HEK293 (cell line): ENCODE measurements around the gene HTR3B.

Experiments used
- CTCF ChIA-PET: fragments of 350-600 bp; formaldehyde crosslinking; extraction: SDS; loops from one replicate; lab custom pipeline; 2021; ENCODE audit warnings: antibody characterized with exemption; lab: Yijun Ruan, JAX
- POLR2A ChIA-PET: fragments of 300-600 bp; formaldehyde crosslinking; extraction: SDS; loops from one replicate; lab custom pipeline; 2020; ENCODE audit warnings: antibody characterized with exemption, inconsistent platforms; lab: Yijun Ruan, JAX
- H3K27ac ChIP-seq: fragments of 200-500 bp; sonication (Bioruptor generic); 2 replicates; pipeline ENCODE4 v1.5.1; 2014; ENCODE audit warnings: low read depth, low read length, control low read depth, inconsistent platforms; ENCODE audit errors: extremely low read depth
- H3K36me3 ChIP-seq, 2 experiments: fragments of 200-500 bp in 1 of 2; sonication (Bioruptor generic) in 1 of 2; 1 replicate in 1 of 2; 2 replicates in 1 of 2; pipeline ENCODE4 v1.5.1; 2014 to 2017; ENCODE audit warnings: inconsistent platforms in 2 of 2, low read length in 2 of 2; ENCODE audit not compliant: control insufficient read depth in 2 of 2, insufficient read depth in 1 of 2
- H3K4me1 ChIP-seq: fragments of 200-500 bp; sonication (Bioruptor generic); 2 replicates; pipeline ENCODE4 v1.5.1; 2014; ENCODE audit warnings: mild to moderate bottlenecking, low read length, inconsistent platforms; ENCODE audit not compliant: control insufficient read depth, insufficient read depth
- H3K4me3 ChIP-seq: 2 replicates; pipeline ENCODE4 v1.5.1; 2011; ENCODE audit warnings: low read depth, mild to moderate bottlenecking, control low read depth, low read length, moderate library complexity
- H3K9me3 ChIP-seq: fragments of 200-500 bp; sonication (Bioruptor generic); 2 replicates; pipeline ENCODE4 v1.5.1; 2014; ENCODE audit warnings: low read depth, low read length, inconsistent platforms; ENCODE audit not compliant: control insufficient read depth, insufficient read depth
- GLI2 ChIP-seq: fragments of 450-650 bp; formaldehyde crosslinking; IDR thresholded peaks from 2 replicates; pipeline ENCODE4; 2017; ENCODE audit warnings: missing biosample characterization, missing genetic modification characterization, low read depth, borderline replicate concordance
- GLI4 ChIP-seq: fragments of 450-650 bp; formaldehyde crosslinking; IDR thresholded peaks from 2 replicates; pipeline ENCODE4 v1.5.1; 2016; ENCODE audit warnings: missing biosample characterization, missing genetic modification characterization
- IKZF3 ChIP-seq: fragments of 450-650 bp; IDR thresholded peaks from 2 replicates; pipeline ENCODE4 v1.5.0; 2018; ENCODE audit warnings: missing biosample characterization, mild to moderate bottlenecking, missing genetic modification characterization, moderate library complexity
- PBX3 ChIP-seq: sonication (generic); formaldehyde crosslinking; IDR thresholded peaks from 2 replicates; pipeline ENCODE4 v1.8.1; 2022; ENCODE audit warnings: mild to moderate bottlenecking, moderate library complexity, missing genetic modification reagents
- PRDM6 ChIP-seq: fragments of 450-650 bp; formaldehyde crosslinking; IDR thresholded peaks from 2 replicates; pipeline ENCODE4 v1.5.1; 2017; ENCODE audit warnings: missing biosample characterization, missing genetic modification characterization
- SALL2 ChIP-seq: fragments of 450-650 bp; formaldehyde crosslinking; IDR thresholded peaks from 2 replicates; pipeline ENCODE4 v1.5.0; 2017; ENCODE audit warnings: missing biosample characterization, mild to moderate bottlenecking, missing genetic modification characterization, borderline replicate concordance
- ZBTB7A ChIP-seq: fragments of 450-650 bp; formaldehyde crosslinking; IDR thresholded peaks from 2 replicates; pipeline ENCODE4 v1.5.1; 2016; ENCODE audit warnings: low read depth, missing biosample characterization, missing genetic modification characterization
- ZNF24 ChIP-seq: fragments of 450-650 bp; formaldehyde crosslinking; IDR thresholded peaks from 2 replicates; pipeline ENCODE4 v1.5.1; 2016; ENCODE audit warnings: missing biosample characterization, missing genetic modification characterization
- ZNF274 ChIP-seq, 2 experiments: fragments of 200-500 bp in 1 of 2; fragments of 450-650 bp in 1 of 2; sonication (Bioruptor generic) in 1 of 2; formaldehyde crosslinking in 1 of 2; IDR thresholded peaks; 2 replicates each; pipeline versions ENCODE4 v1.5.1 to v1.6.1; 2014 to 2016; ENCODE audit warnings: borderline replicate concordance in 1 of 2, inconsistent platforms in 1 of 2, low read length in 1 of 2, missing biosample characterization in 1 of 2, missing genetic modification characterization in 1 of 2
- ZNF311 ChIP-seq: fragments of 450-650 bp; formaldehyde crosslinking; IDR thresholded peaks from 2 replicates; pipeline ENCODE4 v1.5.1; 2017; ENCODE audit warnings: missing biosample characterization, missing genetic modification characterization, borderline replicate concordance
- ZNF488 ChIP-seq: fragments of 450-650 bp; formaldehyde crosslinking; IDR thresholded peaks from 2 replicates; pipeline ENCODE4 v1.5.1; 2016; ENCODE audit warnings: missing biosample characterization, missing genetic modification characterization
- ZNF501 ChIP-seq: fragments of 450-650 bp; formaldehyde crosslinking; IDR thresholded peaks from 2 replicates; pipeline ENCODE4 v1.5.1; 2016; ENCODE audit warnings: missing biosample characterization, missing genetic modification characterization
- ZNF623 ChIP-seq: fragments of 450-650 bp; formaldehyde crosslinking; IDR thresholded peaks from 2 replicates; pipeline ENCODE4 v1.5.1; 2016; ENCODE audit warnings: missing biosample characterization, missing genetic modification characterization
- ZNF629 ChIP-seq: fragments of 450-650 bp; formaldehyde crosslinking; IDR thresholded peaks from 2 replicates; pipeline ENCODE4 v1.5.1; 2017; ENCODE audit warnings: missing biosample characterization, missing genetic modification characterization
- ZNF645 ChIP-seq: fragments of 450-650 bp; formaldehyde crosslinking; IDR thresholded peaks from 2 replicates; pipeline ENCODE4; 2016; ENCODE audit warnings: missing biosample characterization, missing genetic modification characterization
- ZNF704 ChIP-seq: fragments of 450-650 bp; formaldehyde crosslinking; IDR thresholded peaks from 2 replicates; pipeline ENCODE4 v1.5.1; 2016; ENCODE audit warnings: missing biosample characterization, missing genetic modification characterization
- ZNF791 ChIP-seq: fragments of 450-650 bp; formaldehyde crosslinking; IDR thresholded peaks from 2 replicates; pipeline ENCODE4 v1.5.1; 2016; ENCODE audit warnings: missing biosample characterization, missing genetic modification characterization

The HTR3B gene

GRCh38 chr11:113967361-113967760 is 62.8 kb downstream of the HTR3B start:
- CTCF ChIA-PET = no interaction called here
- Histone ChIP-seq H3K36me3 (no peaks in the 10 kb centered on the region), H3K4me1 (no peaks in the 10 kb centered on the region), H3K4me3 (no peak overlapping the region), H3K9me3 (no peaks in the 10 kb centered on the region), H3K27ac (no peak overlapping the region)
- POLR2A ChIA-PET = no interaction called here
- TF ChIP-seq GLI4 (no peak), ZBTB7A (tag by site-specific recombination) (no peak), PRDM6 (tag by site-specific recombination) (no peak), ZNF311 (tag by site-specific recombination) (no peak), ZNF623 (tag by site-specific recombination) (no peak), PBX3 (CRISPR knock-in tag) (no peak), ZNF704 (tag by site-specific recombination) (no peak), ZNF488 (tag by site-specific recombination) (no peak), IKZF3 (tag by site-specific recombination) (no peak), SALL2 (no peak), GLI2 (no peak), ZNF24 (tag by site-specific recombination) (no peak), ZNF791 (no peak)
- TF ChIP-seq, all 188 proteins: peak for 0

GRCh38 chr11:113971506-113972195 is 67.1 kb downstream of the HTR3B start:
- TF ChIP-seq ZNF645 (tag by site-specific recombination) (no peak), ZNF274 (IDR thresholded peaks at IDR 0.05; ENCODE audit: low read length) (no peak), ZNF274 (tag by site-specific recombination; IDR thresholded peaks at IDR 0.05; ENCODE audit: borderline replicate concordance) (no peak), ZNF629 (tag by site-specific recombination) (no peak), ZNF501 (tag by site-specific recombination) (no peak)
- Histone ChIP-seq H3K4me3 (no peak overlapping the region), H3K27ac (no peak overlapping the region), H3K36me3 (no peaks in the 10 kb centered on the region), H3K9me3 (no peaks in the 10 kb centered on the region), H3K4me1 (no peaks in the 10 kb centered on the region; the same call in 1 of the 2 replicates)
- POLR2A ChIA-PET = no interaction called here
- CTCF ChIA-PET = interaction anchor here (1.9 kb wide), 1 partner anchor 290 kb away, joined by 4 read pairs; no protein-coding TSS in a partner anchor
